Subcutaneous adipose tissue (tissue), 4 donors: Measurements from ENCODE around the gene SOWAHC. TPM values are rescaled to one million over a fixed set of nuclear protein-coding genes. Genes with fewer than 3 reads are reported as not detected.

ENCODE experiments used
- CTCF ChIP-seq: fragments of 450-650 bp; IDR thresholded peaks from one replicate; pipeline ENCODE4 v1.5.1; 2016; ENCODE audit warnings: low read depth, mild to moderate bottlenecking, control low read depth, antibody characterized with exemption, moderate library complexity
- total RNA-seq, 4 donors: library from RNA; depleted of rRNA; stranded (reverse); fragments of >200 nt; gene quantifications; one replicate each; pipeline ENCODE4 v1.1.0, GENCODE V29; 2016

The SOWAHC gene
- total RNA-seq, 4 donors from 2014 or later = 9.0 to 14.6 (median 11.3) TPM

DNA sequence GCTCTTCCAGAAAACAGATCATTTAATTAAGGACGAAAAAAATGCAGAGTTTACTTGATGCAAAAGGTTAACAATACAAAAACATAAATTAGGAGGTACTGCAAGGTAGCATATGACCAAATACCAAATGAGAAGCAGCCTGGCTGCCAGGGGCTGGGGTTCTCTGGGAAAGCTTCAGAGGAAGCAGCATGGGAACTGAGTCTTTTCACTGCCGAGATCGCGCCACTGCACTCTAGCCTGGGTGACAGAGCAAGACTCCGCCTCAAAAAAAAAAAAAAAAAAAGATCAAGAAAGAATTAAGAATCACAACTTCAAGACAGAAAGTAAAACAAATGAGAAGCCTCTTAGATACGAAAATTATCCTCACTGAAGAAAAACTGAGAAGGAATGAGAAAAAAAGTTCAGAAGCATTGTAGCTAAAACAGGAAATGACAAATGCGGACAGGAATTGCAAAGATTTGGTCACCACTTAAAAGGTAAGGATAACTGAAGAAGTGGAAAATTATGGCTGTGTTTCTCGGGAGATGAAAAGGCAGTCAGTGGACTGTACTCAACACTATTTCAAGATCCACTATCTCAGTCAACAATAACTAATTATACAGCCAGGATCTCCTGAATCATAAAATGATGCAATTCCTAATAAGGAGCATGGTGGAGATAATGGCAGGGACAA lies 4.7 kb upstream of the SOWAHC start:
- no peak for TF ChIP-seq CTCF

GRCh38 chr2:109611467-109612095 lies 2.6 kb upstream of the SOWAHC start:
- TF ChIP-seq CTCF = no peak

- TF ChIP-seq CTCF = no peak
These were observed 863 bp upstream of the SOWAHC start for GRCh38 chr2:109613081-109613921.

DNA sequence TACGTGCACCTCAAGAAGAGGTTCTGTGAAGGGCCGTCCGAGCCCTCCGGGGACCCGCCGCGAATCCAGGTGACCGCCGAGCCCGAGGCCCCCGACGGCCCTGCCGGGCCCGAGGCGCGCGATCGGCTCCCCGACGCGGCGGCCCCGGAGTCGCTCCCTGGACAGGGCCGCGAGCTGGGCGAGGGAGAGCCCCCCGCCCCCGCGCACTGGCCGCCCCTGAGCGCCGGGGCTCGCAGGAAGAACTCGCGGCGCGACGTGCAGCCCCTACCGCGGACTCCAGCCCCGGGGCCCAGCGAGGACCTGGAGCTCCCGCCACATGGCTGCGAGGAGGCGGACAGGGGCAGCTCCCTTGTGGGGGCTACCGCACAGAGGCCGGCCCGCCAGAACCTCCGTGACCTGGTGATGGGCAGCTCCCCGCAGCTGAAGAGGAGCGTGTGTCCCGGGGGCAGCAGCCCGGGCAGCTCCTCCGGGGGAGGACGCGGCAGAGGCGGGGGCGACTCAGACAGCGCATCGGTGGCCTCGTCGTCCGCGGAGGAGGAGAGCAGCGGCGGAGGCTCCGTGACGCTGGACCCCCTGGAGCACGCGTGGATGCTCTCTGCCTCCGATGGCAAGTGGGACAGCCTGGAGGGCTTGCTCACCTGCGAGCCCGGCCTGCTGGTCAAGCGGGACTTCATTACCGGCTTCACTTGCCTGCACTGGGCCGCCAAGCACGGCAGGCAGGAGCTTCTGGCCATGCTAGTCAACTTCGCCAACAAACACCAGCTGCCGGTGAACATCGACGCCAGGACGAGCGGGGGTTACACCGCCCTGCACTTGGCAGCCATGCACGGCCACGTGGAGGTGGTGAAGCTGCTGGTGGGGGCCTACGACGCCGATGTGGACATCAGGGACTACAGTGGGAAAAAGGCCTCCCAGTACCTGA lies 812 bp downstream of the SOWAHC start:
- no peak for TF ChIP-seq CTCF

DNA sequence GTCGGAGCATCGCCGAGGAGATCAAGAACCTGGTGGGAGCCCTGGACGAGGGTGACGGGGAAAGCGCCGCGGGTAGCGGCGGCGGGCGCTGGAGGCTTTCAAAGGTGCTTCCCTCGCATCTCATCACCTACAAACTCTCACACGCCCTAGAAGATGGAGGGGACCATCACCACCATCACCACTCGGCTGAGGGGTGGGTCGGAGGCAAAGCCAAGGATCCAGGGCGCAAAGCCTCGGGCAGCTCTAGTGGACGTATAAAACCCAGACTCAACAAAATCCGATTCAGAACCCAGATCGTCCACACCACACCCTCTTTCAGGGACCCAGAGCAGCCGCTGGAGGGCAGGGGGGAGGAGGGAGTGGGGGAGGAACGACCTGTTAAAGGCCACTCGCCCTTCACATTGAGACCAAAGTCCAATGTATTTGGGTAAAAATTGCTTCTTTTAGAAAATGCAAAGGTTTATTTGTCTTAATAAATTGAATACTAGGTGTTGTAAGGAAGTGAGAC lies 1.5 kb downstream of the SOWAHC start:
- TF ChIP-seq CTCF = no peak

DNA sequence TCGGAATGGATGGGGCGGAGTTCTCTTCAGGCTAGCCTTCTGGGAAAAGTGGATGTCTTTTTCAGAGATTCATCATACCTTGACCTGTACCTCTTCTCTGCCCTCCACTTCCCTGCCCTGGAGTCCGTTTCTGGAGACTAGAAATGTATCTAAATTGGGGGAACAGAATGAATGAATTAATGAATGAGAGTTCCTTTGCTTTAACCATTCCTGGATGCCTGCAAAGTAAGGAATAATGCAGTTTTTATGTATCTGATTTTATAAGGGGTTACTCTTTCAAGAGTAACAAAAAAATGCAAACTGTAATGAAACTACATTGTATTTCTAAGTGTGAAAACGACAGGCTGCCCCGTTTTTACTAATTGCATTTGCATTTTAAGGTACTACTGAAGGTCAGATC lies 2.0 kb downstream of the SOWAHC start:
- TF ChIP-seq CTCF = no peak
